ENCODE data around the gene CCN5. TPM values are rescaled to one million over a fixed set of nuclear protein-coding genes. Genes with fewer than 3 reads are reported as not detected.

CCN5 gene
- total RNA-seq, 2 experiments from 2014 or later = not detected

DNA sequence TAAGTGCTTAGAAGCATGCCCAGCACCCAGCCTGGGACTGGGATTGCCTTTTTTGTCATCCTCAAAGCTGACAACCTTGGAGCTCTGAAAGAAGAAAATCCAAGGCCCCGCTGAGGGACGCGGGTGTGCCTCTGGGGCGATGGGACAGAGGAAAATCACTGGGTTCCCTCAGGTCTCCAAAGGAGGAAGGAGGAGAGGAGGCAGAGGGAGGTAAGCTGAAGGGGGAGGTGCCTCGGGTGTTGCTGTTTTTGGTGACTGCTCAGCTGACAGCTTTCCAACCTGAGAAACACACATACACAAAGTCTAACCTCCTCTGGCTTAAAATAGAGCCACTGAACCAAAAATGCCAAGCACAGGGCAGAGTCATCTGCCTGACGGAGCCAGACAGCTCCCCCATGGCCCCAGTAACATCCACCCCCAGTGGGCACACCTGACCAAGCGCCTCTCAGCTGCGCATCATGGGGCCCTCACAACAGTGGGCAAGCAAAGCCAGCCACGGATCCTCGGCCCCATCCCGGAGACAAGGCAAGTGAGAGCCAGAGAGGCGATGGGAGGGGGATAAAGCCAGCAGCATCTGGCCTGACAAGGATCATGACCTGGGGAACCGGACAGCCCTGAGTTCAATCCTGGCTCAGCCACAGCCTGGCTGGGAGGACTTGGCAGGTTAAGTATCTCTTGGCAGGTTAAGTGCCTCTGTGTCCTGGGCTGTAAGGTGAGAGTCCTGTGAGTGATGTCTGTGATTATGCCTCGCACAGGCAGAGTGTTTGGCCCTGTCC lies 27.3 kb downstream of the CCN5 start:
- H4K20me1 ChIP-seq (ENCODE audit: insufficient read depth, low read length) = no peaks in the 10 kb centered on the region
- intact Hi-C loops (cut with micrococcal nuclease; ENCODE audit: unreplicated experiment) = no loop called here
- H3K4me2 ChIP-seq (ENCODE audit: low read length) = no peak overlapping the region
- H3K79me2 ChIP-seq (ENCODE audit: insufficient read depth, low read depth, low read length) = no peaks in the 10 kb centered on the region
- POLR2A ChIA-PET = interaction anchor here (0.6 kb wide), 1 partner anchor 120 kb away, joined by 5 read pairs; no protein-coding TSS in a partner anchor
- no peak for TF ChIP-seq EZH2phosphoT487 (IDR thresholded peaks at IDR 0.05; ENCODE audit: borderline replicate concordance, low read depth, low read length)
- TF ChIP-seq, protein P1, sequence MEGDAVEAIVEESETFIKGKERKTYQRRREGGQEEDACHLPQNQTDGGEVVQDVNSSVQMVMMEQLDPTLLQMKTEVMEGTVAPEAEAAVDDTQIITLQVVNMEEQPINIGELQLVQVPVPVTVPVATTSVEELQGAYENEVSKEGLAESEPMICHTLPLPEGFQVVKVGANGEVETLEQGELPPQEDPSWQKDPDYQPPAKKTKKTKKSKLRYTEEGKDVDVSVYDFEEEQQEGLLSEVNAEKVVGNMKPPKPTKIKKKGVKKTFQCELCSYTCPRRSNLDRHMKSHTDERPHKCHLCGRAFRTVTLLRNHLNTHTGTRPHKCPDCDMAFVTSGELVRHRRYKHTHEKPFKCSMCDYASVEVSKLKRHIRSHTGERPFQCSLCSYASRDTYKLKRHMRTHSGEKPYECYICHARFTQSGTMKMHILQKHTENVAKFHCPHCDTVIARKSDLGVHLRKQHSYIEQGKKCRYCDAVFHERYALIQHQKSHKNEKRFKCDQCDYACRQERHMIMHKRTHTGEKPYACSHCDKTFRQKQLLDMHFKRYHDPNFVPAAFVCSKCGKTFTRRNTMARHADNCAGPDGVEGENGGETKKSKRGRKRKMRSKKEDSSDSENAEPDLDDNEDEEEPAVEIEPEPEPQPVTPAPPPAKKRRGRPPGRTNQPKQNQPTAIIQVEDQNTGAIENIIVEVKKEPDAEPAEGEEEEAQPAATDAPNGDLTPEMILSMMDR (conservative IDR thresholded peaks at IDR 0.05; ENCODE audit: low read length) = no peak
- H2AFZ ChIP-seq (ENCODE audit: low read length) = no peak overlapping the region
- H3K9me3 ChIP-seq (ENCODE audit: low read length) = peaks cover 8% of the 10 kb centered on the region; the same call in 1 of the 2 replicates
- CTCF ChIA-PET (ENCODE audit: unreplicated experiment) = interaction anchor here (1.4 kb wide), 1 partner anchor 10 kb away, joined by 3 read pairs; no protein-coding TSS in a partner anchor
- H3K4me3 ChIP-seq (ENCODE audit: low read depth, low read length, poor library complexity, severe bottlenecking) = no peak overlapping the region
- H3K27ac ChIP-seq (ENCODE audit: low read depth, low read length, poor library complexity, severe bottlenecking) = no peak overlapping the region
- H3K36me3 ChIP-seq (ENCODE audit: insufficient read depth, low read length) = peaks cover 5% of the 10 kb centered on the region; the same call in 1 of the 2 replicates
- H3K9me2 ChIP-seq (ENCODE audit: insufficient read depth, low read length) = no peaks in the 10 kb centered on the region
- no peak for DNase-seq (ENCODE audit: low spot score)
- no TSS peak for BruUV-seq (replicated peaks)
- peaks cover 22% of the 10 kb centered on the region for H3K4me1 ChIP-seq (ENCODE audit: insufficient read depth, low read length, poor library complexity, severe bottlenecking)

DNA sequence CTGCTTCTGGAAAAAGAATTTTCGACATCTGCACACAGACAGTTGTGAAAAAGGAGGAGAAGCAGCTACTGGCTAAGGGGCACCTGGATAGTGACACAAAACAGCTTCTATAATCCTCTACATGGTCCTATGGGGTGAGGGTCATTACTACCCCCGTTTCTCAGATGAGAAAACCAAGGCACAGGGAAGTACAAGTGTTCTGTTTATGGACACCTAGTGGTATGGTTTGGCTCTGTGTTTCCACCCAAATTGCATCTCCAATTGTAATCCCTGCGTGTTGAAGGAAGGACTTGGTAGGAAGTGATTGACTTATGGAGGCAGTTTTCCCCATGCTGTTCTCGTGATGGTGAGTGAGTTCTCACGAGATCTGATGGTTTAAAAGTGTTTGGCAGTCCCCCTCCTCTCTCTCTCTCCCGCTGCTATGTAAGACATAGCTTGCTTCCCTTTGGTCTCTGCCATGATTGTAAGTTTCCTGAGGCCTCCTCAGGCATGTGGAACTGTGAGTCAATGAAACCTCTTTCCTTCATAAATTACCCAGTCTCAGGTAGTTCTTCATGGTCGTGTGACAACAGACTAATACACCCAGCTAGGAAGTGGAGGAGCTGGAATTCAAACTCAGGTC lies 28.0 kb downstream of the CCN5 start:
- Histone ChIP-seq H3K4me1 (ENCODE audit: insufficient read depth, low read length, poor library complexity, severe bottlenecking) (peaks cover 17% of the 10 kb centered on the region), H3K27ac (ENCODE audit: low read depth, low read length, poor library complexity, severe bottlenecking) (no peak overlapping the region), H3K79me2 (ENCODE audit: insufficient read depth, low read depth, low read length) (no peaks in the 10 kb centered on the region), H3K36me3 (ENCODE audit: insufficient read depth, low read length) (no peaks in the 10 kb centered on the region), H3K9me3 (ENCODE audit: low read length) (0 out of 2 replicates have a peak, but pooled peaks cover 3% of the 10 kb centered on the region), H2AFZ (ENCODE audit: low read length) (no peak overlapping the region), H4K20me1 (ENCODE audit: insufficient read depth, low read length) (no peaks in the 10 kb centered on the region), H3K4me3 (ENCODE audit: low read depth, low read length, poor library complexity, severe bottlenecking) (no peak overlapping the region), H3K9me2 (ENCODE audit: insufficient read depth, low read length) (no peaks in the 10 kb centered on the region), H3K4me2 (ENCODE audit: low read length) (no peak overlapping the region)
- POLR2A ChIA-PET = interaction anchor here (0.6 kb wide), 1 partner anchor 120 kb away, joined by 5 read pairs; no protein-coding TSS in a partner anchor
- intact Hi-C loops (cut with micrococcal nuclease; ENCODE audit: unreplicated experiment) = no loop called here
- CTCF ChIA-PET (ENCODE audit: unreplicated experiment) = interaction anchor here (1.4 kb wide), 1 partner anchor 9 kb away, joined by 3 read pairs; no protein-coding TSS in a partner anchor
- no TSS peak for BruUV-seq (replicated peaks)
- no peak for DNase-seq (ENCODE audit: low spot score)
- TF ChIP-seq, protein P1 (conservative IDR thresholded peaks at IDR 0.05; ENCODE audit: low read length) = no peak
- no peak for TF ChIP-seq EZH2phosphoT487 (IDR thresholded peaks at IDR 0.05; ENCODE audit: borderline replicate concordance, low read depth, low read length)
